Activated T-helper 1 cell treated with anti-CD3 and anti-CD28 coated beads, Interleukin-2, amount 50 U/mL, for 16 hours (primary cell): ENCODE results near the gene PNLIPRP3.

Experiments used
- DNase-seq, 2 donors: peaks; one replicate each; pipeline ENCODE4 v3.0.0-alpha.2; 2020; ENCODE audit warnings: low read depth in 1 of 2, low spot score in 1 of 2

PNLIPRP3 gene

DNA sequence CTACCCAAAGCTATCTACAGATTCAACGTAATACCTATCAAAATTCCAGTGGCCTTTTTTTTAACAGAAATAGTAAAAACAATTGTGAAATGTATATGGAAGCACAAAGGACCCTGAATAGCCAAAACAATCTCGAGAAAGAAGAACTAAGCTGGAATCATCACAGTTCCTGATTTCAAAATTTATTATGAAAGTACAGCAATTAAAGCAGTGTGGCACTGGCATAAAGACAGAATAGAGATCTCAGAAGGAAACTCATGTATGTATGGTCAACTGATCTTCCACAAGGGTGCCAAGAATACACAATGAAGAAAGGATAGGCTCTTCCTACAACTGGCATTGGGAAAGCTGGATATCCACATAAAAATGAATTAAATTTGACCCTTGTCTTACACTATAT, 23.2 kb downstream of the PNLIPRP3 start:
- DNase-seq: no peak

DNA sequence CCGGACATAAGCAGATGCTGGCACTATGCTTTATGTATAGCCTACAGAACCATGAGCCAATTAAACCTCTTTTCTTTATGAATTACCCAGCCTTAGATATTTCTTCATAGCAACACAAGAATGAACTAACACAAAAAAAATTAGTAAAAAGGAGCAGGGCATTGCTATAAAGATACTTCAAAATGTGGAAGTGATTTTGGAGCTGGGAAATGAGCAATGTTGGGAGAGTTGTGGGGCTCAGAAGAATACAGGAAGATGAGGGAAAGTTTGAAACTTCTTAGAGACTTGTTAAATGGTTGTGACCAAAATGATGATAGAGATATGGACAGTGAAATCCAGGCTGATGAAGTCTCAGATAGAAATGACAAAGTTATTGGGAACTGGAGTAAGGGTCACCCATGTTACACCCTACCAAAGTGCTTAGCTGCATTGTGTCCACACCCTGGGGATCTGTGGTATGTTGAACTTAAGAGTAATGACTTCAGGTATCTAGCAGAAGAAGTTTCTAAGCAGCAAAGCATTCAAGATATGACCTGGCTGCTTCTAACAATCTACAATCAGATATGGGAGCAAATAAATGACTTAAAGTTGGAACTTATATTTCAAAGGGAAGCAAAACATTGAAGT, 24.2 kb downstream of the PNLIPRP3 start:
- no peak for DNase-seq

DNA sequence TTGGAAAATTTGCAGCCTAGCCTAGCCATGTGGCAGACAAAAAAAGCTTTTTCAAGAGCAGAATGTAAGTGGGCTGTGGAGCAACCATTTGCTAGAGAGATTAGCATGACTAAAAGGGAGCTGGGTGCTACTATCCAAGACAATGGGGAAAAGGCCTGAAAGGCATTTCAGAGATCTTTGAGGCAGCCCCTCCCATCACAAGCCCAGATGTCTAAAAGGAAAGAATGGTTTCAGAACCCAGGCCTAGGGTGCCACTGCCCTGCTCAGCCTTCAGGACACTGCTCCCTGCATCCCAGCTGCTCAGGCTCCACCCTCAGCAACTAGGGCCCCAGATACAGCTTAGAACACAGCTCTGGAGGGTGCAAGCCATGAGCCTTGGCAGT, 24.7 kb downstream of the PNLIPRP3 start:
- no peak for DNase-seq

DNA sequence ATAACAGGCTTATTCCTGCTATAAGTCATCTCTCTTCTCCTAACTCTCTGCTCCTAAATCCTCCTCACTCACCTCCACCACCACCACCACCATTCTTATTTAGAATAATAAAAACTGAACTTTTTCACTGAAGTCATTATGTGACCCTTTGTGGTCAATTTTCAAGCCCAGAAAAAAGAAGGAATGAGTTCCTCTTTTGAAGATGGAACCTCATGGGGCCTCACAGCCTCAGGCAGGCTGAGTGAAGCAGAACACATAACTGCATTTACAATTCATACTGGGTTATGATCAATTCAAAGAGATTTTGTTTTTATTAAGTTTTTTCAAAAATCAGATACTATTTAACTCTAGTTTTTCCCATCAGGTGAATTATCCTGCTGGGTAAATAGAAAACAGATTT, 29.8 kb downstream of the PNLIPRP3 start:
- no peak for DNase-seq

DNA sequence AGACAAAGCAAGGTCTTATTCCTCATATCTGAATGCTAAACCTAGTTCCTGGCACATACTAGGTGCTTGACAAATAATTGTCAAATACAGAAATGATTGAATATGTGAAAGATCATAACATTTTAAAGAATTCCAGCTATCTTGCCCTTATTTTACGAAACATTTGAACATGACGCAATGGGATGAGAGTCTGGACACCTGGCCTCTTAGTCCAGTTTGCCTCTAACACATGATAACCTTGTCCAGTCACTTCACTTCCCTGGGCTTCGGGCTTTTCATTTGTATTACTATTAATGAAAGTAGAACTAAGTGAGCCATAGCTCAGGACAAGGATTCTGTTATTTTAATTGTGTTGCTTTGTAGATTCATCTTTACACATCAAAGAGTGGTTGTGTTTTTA, 32.6 kb downstream of the PNLIPRP3 start:
- no peak for DNase-seq

DNA sequence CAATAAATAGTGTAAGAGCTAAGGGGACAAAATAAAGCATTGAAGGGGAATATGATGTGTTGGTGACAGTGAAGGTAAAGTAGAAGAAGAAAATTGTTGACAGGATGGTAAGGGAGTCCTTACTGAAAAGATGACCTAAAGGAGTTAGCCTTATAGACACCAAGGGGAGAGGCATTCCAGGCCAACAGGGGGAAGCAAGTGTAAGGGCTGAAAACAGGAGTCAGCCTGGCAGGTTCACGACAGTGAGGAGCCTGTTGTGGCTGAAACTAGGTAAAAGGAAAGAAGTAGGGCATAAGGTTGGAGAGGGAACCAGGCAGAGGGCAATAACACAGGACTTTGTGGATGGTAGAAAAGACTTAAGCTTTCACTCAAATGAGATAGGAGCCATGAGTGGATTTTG, 34.0 kb downstream of the PNLIPRP3 start:
- DNase-seq: no peak

DNA sequence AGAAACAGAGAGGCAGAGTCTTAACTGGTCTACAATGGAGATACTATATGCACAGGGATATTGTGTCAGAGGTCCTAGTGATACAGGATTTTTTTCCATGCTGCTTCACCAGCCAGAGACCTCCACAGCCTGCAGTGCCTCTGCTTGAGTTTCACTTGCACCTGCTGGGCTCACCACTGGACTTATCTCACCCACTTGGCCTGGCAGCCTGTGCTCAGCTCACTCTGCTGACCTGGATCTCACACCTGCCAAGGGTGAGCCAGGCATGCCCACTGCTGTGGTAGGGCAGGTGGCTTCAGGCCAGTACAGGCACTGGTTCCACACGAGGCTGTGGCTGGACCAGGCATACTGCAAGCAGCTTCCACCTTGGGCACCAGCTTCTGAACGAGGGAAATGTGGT, 36.6 kb downstream of the PNLIPRP3 start:
- DNase-seq: no peak

DNA sequence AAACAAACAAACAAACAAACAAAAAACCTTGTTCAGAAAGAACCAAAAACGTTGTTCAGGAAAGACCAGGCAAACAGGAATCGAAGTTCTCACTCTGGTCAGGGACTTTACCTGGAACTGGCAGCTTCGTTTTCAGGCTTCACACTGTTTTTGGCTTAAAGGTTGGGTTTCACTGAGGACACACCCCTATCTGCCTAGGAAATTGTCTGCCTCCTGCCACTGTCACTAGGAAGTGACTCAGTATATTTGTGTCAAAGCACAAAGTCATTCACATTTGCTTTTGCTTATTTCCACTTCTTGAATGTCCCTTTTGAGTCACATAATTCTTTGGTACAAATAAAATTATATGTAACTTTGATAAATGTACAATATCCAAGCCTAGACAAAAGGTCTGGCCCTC, 37.9 kb downstream of the PNLIPRP3 start:
- DNase-seq: no peak

DNA sequence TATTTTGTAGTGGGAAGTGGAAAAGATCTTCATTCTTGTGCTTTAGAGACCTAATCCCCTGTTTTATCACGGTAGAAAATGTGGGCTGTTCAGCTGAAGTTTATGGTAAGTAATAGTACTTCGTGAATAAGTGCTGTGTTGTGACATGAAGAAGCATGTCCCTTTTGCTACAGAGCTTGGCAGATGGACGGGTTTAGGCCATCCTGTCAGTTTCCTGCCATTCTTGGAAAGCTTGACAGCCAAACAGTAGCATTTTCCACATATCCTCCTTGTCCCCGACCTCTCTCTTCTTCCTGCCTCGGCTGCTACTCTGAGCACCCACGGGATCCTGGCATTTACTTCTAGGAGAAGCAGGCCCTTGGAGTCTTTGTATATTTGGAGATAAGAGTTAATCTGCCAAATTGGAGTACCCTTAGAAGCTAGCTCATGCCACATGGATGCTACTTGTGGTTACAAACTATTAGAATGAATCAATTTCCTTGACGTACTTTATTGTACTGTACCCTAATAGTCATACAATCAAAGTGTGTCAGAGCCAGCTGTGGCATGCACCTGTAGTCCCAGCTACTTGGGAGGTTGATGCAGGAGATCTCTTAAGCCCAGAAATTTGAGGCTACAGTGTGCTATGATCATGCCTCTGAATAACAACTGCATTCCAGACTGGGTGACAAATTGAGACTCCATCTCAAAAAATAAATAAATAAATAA, 39.2 kb downstream of the PNLIPRP3 start:
- DNase-seq: no peak

DNA sequence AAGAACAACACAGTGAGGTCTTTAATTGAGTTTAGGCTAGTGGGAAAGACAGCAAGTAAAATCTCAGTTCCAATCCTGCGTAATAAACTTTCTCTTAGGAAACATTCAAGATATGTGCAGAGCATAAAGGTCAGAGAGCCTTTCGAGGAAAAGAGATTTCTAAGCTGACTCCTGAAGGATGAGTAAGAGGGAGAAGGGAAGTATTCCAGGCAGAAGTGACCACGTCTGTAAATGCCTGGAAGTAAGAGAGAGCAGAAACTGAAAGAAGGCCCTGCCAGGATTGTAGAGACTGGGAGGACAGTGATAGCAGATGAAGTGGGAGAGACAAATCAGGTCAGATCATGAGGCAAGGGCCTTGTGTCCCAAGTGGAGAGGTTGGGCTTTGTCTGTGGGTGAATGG, 41.8 kb downstream of the PNLIPRP3 start:
- DNase-seq: no peak

DNA sequence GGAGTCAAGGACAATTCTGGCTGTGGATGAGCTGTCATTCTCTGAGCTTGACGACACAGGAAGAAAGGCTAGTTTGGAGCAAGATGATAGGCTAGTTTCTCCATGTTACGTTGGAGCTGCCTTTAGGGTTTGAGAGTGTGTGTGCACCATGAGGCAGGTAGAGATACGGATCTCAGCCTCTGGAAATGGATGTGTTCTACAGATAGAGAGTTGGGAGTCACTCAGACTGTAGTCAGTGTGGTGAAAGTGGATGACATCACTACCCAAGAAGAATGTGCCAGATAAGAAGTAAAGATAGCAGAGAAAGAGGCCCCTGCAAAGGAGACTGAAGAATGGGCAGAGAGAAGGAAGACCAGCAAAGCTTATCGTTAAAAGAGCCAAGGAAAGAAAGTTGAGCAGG, 42.4 kb downstream of the PNLIPRP3 start:
- DNase-seq: no peak

DNA sequence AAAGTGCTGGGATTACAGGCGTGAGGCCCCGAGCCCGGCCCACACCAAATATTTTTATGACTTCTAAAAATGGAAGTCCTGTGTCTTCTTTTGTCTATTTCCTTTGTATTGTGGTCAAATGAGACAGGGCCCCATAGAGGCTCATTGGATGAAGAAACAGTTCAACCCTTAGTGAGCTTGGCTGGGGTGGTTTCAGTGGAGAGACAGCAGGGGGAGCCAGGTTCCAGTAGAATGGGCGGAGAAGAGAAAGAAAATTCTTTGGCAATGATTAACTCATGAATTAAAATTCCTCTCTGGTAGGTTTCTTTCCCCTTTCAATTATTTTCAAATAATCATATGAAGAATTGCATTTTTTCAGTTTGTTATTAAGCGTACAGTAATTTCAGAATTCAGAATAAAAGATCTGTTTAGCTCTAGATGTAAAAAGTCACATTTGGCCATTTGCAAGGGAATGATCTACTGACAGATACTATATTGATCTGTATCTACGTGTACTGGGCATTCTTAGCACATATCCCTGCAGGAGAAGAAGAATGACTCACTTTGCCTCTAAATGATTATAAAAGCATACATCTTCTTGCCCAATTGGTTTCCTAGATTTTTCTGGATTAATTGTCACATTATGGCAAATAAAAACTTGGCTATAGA, 43.2 kb downstream of the PNLIPRP3 start:
- no peak for DNase-seq

DNA sequence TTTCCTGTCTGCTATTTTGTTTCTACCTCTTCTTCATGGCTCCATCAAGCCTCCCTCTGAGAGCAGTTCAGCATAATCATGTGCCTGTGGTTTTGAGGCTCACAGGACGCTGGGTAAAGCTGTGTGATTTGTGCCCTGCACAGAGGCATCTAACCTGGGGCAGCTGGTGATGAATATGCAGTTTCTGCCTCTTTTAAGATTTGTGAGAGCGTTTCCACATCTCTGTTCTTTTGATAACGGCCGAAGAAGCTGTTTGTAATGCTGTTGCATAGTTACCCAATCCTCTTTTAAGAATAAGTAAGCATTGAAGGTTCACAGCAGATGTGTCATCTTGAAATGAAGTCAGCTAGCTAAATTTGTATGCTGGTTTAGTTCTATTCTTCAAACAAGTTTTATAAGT, 45.2 kb downstream of the PNLIPRP3 start:
- DNase-seq: no peak

DNA sequence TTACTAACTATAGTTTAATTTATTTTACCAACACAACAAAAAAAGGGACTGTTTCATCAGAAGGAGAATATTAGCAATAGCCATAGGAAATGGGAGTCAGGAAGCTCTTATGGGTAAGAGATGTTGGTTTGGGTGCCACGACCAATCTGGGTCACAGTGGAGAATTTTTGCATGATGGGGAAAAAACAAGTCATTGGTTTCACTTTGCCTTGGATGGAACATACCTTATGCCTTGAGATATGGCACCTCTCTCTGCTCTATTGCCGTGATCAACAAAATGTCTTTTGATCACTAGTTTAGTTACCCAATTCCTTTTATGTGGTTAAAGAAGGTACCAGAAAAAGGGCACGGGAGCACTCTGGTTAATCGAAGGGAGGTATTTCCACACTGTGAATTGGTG, 48.2 kb downstream of the PNLIPRP3 start:
- DNase-seq: no peak

DNA sequence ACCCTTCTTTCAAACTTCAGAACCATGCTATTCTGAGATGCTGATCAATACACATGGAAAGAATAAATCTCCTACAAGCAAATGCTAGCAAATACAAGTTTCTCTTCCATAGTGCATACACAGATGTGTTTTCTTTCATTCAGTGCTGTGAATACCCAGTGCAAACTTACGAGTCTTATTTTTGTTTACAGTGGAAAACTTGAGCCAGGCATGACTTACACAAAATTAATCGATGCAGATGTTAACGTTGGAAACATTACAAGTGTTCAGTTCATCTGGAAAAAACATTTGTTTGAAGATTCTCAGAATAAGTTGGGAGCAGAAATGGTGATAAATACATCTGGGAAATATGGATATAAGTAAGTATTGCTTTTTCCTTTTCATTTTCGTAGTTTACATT, 48.8 kb downstream of the PNLIPRP3 start:
- DNase-seq: no peak

DNA sequence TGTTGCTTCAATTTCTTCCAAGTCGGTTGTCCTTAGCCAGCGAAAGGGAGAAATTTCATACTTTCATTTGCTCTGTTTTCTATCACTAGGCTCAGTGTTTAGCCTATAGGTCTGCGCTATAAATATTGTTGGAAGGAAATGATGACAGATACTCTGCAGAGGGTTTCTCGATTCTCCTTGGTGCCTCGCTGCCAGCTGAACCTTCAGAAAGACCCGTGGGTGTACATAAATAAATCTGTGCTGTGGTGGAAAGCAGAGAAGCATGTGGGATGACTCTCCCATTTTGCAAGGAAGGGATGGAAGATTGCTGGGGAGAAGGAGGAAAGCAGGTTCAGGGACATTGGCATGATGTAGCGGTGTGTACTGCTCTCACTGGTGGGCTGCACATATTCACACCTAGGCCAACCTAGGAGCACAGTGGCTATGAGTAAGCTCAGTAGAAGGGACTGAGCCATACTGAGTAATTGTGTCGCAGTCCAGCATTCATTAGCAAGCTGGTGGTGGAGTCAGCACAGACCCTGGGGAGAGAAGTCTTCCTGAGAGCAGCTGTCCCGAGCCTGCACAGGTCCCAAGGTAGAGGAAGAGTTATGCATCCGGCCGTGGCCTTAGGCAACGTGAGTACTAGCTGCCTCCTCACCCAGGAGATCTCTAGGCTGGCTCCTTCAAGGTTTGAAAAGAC, 50.5 kb downstream of the PNLIPRP3 start:
- no peak for DNase-seq

DNA sequence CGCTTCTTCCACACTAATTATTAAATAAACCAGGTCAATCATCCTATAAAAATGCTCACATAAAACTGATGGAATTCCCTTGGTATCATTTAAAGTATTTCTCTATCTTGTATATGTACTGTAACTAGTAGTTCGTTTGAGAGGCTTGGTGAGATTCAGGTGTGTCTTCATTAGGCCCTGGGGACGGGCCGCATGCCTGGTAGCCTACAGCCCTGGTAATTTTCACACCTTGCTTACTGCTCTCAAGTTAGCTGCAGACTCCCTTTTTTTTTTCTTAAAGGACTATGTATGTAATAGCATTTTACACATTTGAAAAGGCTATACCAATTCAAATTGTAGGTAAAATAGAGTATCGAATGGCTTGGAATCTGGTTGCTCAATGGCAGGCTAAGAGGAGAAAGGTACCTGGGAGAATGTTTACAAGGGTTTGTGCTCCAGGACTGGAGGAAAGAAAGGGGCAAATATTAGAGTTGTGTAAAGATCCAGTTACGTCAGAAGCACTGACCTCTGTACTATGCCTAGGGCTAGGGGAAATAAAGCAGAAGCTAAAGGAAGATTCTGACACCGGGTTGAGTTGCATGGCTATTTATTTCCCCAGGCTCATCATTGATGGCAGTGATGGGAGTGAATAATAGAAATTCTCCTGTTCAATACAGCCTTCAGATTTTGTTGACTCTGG, 59.3 kb downstream of the PNLIPRP3 start:
- DNase-seq: no peak

DNA sequence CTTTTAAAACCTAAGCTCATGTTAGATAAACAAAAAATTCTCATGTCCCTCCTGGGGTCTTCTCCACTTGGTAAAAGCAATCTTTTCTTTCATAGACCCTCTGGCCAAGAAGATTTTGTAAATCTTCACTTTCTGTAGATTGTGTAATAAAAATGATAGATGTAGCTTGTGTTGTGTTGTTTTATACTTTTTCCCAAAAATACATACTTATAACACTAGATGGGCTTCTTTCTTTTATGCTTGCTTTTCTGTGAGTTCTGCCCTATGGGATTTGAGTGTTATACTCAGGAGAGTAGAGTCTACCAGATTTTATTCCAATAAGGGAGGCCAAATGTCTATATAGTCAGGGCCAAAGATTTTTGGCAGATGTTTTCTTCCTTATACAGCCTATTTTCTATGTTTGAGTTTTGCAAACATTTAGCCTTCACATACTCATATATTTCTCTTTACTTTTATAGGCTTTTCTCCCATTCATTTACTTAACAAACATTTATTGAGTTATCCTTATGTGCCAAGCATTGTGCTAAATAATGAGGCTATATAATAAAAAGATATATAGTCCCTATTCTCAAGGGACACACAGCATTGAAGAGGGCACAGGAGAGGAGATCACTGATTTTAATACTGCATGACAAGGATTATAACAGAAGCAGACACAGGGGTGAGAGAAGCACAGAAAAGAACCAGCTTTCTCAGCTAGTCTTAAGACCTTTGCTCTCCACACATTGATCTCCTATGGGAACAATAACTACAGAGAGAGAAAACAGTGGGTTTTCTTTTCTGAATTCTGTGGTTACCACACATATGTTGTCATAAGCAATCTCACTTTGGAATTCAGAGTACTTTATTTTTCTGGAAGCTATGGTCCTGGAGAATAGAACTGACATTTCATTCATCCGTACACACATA, 60.1 kb downstream of the PNLIPRP3 start:
- no peak for DNase-seq

DNA sequence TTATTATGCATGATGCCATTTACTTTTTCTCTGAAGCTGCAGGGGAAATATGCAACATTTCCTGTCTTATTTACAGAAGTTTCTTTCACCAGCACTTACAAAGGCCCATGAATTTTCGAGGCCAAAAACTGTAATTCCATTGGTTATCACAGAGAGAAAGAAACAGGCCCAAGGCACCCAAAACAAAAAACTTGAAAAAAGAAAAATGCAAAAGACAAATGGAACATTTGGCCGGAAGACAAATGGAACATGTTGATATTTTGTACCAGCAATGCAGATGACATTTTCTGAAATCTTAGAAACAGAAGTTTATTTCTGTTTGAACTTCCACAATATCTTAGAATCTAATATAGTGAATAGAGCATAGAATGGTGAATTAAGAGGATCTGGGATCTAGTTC, 61.8 kb downstream of the PNLIPRP3 start:
- DNase-seq: no peak

DNA sequence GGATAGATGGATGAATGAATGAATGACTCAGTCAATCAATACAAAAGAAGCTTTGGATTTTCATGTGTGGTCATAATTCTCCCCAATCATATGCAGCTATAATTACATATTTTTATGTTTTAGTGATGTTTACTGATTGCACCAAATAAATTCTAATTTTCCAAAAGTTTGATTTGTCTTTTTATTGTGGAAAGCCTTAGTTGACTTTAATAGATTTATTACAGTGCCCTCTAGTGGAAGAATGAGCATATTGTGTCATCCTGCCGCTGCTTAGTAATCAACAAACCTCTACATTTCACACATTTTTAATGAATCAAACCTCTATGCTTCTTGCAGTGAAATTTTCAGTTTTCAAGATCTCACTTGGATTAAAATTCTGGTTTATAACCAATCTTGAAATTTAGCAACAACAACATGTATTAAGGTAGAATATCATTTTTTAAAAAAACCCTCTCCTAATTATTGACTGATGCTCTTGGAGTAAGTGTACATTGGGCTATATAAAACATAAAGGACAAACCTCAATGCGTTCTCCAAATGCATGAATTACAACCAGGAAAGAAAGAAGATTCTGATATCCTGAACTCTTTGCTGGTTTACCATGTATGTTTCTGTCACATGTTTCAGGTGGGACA, 62.5 kb downstream of the PNLIPRP3 start:
- no peak for DNase-seq
